ENCODE data around the gene FRMD4A. TPM values are rescaled to one million over a fixed set of nuclear protein-coding genes. Genes with fewer than 3 reads are reported as not detected.

Gene FRMD4A
- total RNA-seq, 1 donor from 2014 or later, result 236 TPM

DNA sequence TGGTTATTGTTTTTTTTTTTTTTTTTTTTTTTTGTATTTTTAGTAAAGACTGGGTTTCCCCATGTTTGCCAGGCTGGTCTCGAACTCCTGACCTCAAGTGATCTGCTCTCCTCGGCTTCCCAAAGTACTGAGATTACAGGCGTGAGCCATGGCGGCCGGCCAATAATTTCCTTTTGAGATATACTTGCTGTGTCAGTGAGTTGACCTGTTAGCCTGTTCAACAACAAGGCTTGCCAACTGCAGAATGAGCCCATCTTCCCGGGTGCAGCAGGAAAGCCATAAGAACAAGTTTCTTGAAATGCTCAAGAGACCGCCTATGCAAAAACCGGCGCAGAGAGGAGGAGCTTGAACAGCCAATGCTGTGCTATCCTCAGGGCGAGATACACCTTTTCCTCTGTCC, 631.5 kb downstream of the FRMD4A start:
- no peak for TF ChIP-seq CTCF (IDR thresholded peaks at IDR 0.05)
- H3K36me3 Mint-ChIP-seq (ENCODE audit: unreplicated experiment), result peaks cover 70% of the 10 kb centered on the region
- no peaks in the 10 kb centered on the region for H3K27me3 Mint-ChIP-seq (ENCODE audit: unreplicated experiment)
- peaks cover 49% of the 10 kb centered on the region for H3K4me1 Mint-ChIP-seq (ENCODE audit: unreplicated experiment)
- H3K9me3 Mint-ChIP-seq (ENCODE audit: unreplicated experiment), result no peaks in the 10 kb centered on the region
- H3K4me3 Mint-ChIP-seq (ENCODE audit: unreplicated experiment), result no peak overlapping the region
- H3K27ac Mint-ChIP-seq (ENCODE audit: unreplicated experiment), result no peak overlapping the region
- DNase-seq (ENCODE audit: extremely low spot score, unreplicated experiment), result no peak

GRCh38 chr10:13698217-13698616, 632.5 kb downstream of the FRMD4A start:
- Mint-ChIP-seq H3K36me3 (ENCODE audit: unreplicated experiment) (peaks cover 74% of the 10 kb centered on the region), H3K27me3 (ENCODE audit: unreplicated experiment) (no peaks in the 10 kb centered on the region)
- TF ChIP-seq CTCF (IDR thresholded peaks at IDR 0.05), result no peak

DNA sequence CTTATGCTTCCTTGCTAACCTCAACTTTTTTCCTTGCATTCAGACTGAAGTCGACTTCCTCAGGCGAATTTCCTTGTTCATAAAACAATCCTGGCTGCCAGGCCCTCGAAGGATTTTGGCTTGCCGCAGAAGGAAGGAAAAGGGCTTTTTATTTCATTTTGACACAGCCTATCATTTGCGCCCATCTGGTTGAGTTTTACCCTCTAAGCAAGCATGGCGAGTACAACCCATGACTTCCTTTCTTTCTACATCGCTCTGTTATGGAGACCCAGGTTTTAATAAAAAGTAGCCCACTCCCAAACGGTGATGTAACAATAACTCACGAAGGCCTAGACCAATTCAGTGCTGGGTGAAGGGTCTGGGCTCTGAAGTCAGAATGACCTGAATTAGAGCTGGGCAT, 634.7 kb downstream of the FRMD4A start:
- TF ChIP-seq CTCF (IDR thresholded peaks at IDR 0.05), result no peak
- Mint-ChIP-seq H3K27ac (ENCODE audit: unreplicated experiment) (peak overlapping the region; percentile 34), H3K4me3 (ENCODE audit: unreplicated experiment) (no peak overlapping the region), H3K9me3 (ENCODE audit: unreplicated experiment) (no peaks in the 10 kb centered on the region), H3K36me3 (ENCODE audit: unreplicated experiment) (peaks cover 75% of the 10 kb centered on the region), H3K27me3 (ENCODE audit: unreplicated experiment) (no peaks in the 10 kb centered on the region), H3K4me1 (ENCODE audit: unreplicated experiment) (peaks cover 21% of the 10 kb centered on the region)
- DNase-seq (ENCODE audit: extremely low spot score, unreplicated experiment), result no peak

More at GRCh38 chr10:13698217-13698616, 632.5 kb downstream of the FRMD4A start:
- no peak overlapping the region for H3K27ac Mint-ChIP-seq (ENCODE audit: unreplicated experiment)
- no peak overlapping the region for H3K4me3 Mint-ChIP-seq (ENCODE audit: unreplicated experiment)
- no peaks in the 10 kb centered on the region for H3K9me3 Mint-ChIP-seq (ENCODE audit: unreplicated experiment)
- peaks cover 40% of the 10 kb centered on the region for H3K4me1 Mint-ChIP-seq (ENCODE audit: unreplicated experiment)
- no peak for DNase-seq (ENCODE audit: extremely low spot score, unreplicated experiment)

- no peaks in the 10 kb centered on the region for H3K27me3 Mint-ChIP-seq (ENCODE audit: unreplicated experiment)
- H3K27ac Mint-ChIP-seq (ENCODE audit: unreplicated experiment), result no peak overlapping the region
- H3K4me1 Mint-ChIP-seq (ENCODE audit: unreplicated experiment), result peaks cover 19% of the 10 kb centered on the region
- H3K4me3 Mint-ChIP-seq (ENCODE audit: unreplicated experiment), result no peak overlapping the region
- no peak for DNase-seq (ENCODE audit: extremely low spot score, unreplicated experiment)
- H3K36me3 Mint-ChIP-seq (ENCODE audit: unreplicated experiment), result peaks cover 76% of the 10 kb centered on the region
- H3K9me3 Mint-ChIP-seq (ENCODE audit: unreplicated experiment), result no peaks in the 10 kb centered on the region
- no peak for TF ChIP-seq CTCF (IDR thresholded peaks at IDR 0.05)
Measured at GRCh38 chr10:13695588-13695987, 635.1 kb downstream of the FRMD4A start.

- Mint-ChIP-seq H3K27ac (ENCODE audit: unreplicated experiment) (peak overlapping the region; percentile 41), H3K27me3 (ENCODE audit: unreplicated experiment) (no peaks in the 10 kb centered on the region), H3K4me1 (ENCODE audit: unreplicated experiment) (peaks cover 14% of the 10 kb centered on the region), H3K36me3 (ENCODE audit: unreplicated experiment) (peaks cover 74% of the 10 kb centered on the region), H3K4me3 (ENCODE audit: unreplicated experiment) (no peak overlapping the region), H3K9me3 (ENCODE audit: unreplicated experiment) (no peaks in the 10 kb centered on the region)
- TF ChIP-seq CTCF (IDR thresholded peaks at IDR 0.05), result no peak
- DNase-seq (ENCODE audit: extremely low spot score, unreplicated experiment), result no peak
Measured at GRCh38 chr10:13693783-13694700, 636.7 kb downstream of the FRMD4A start.

Data from osteocyte (in vitro differentiated cells).